Activated naive CD8-positive, alpha-beta T cell treated with anti-CD3 and anti-CD28 coated beads for 36 hours (primary cell): ENCODE data around the gene YAE1. TPM values are rescaled to one million over a fixed set of nuclear protein-coding genes. Genes with fewer than 3 reads are reported as not detected.
A peak's percentile ranks its signal among the peaks of the same experiment; 100 is the strongest.

ENCODE experiments used
- DNase-seq: peaks from one replicate; pipeline ENCODE4 v3.0.0; 2021
- H3K27ac Mint-ChIP-seq: one replicate; pipeline ENCODE4 v1.8.0; 2022; ENCODE audit warnings: mild to moderate bottlenecking, moderate library complexity, mixed read lengths
- H3K27me3 Mint-ChIP-seq: one replicate; pipeline ENCODE4 v1.8.0; 2022; ENCODE audit warnings: mild to moderate bottlenecking, mixed read lengths
- H3K36me3 Mint-ChIP-seq: one replicate; pipeline ENCODE4 v1.8.0; 2021; ENCODE audit warnings: mild to moderate bottlenecking, mixed read lengths
- H3K4me1 Mint-ChIP-seq: one replicate; pipeline ENCODE4 v1.8.0; 2021; ENCODE audit warnings: mixed read lengths
- H3K4me3 Mint-ChIP-seq: one replicate; pipeline ENCODE4 v1.8.0; 2022; ENCODE audit warnings: mild to moderate bottlenecking, moderate library complexity, mixed read lengths
- H3K9me3 Mint-ChIP-seq: one replicate; pipeline ENCODE4 v1.8.0; 2022; ENCODE audit warnings: mixed read lengths
- total RNA-seq, 2 experiments: library from RNA; stranded (reverse); gene quantifications; one replicate each; pipeline ENCODE4 v1.2.3, GENCODE V29; 2021

The YAE1 gene
- total RNA-seq, 2 experiments from 2014 or later = 11.2 to 12.5 TPM

DNA sequence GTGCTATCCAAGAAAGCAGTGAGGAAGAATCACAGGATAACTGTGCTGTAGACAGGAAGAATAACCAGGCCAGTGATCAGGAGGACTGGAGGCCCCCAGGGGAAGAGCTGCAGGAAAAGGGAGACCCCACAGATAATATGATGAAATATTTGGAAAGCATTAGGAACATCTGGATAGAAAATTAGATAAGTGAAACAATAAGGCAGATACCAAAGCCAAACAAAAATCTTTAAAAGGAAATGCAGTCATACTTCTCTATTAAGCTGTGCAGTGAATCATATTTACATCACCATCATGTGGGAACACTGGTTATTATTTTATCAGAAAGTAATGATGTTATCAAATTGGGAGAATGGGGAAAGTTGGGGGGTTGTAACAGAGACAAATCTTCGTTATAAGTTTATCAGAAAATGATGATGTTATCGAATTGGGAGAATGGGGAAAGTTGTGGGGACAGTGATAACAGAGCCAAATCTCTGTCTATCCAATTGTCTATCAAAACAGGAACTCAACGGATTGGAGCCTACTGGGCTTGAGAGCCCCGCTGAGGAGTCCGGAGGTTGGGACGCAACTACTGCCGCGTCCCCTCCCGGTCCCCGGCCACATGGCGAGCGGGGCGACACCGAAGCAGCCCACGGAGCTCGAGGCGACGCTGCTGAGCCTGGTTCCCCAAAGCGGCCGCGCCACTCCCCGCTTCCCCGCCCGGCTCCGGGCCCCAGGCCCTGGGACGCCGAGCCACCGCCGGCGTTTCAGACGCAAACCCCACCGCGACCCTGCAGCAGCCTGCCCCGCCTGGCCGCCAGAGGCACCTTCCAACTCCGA lies 43.1 kb downstream of the YAE1 start:
- H3K9me3 Mint-ChIP-seq = no peaks in the 10 kb centered on the region

DNA sequence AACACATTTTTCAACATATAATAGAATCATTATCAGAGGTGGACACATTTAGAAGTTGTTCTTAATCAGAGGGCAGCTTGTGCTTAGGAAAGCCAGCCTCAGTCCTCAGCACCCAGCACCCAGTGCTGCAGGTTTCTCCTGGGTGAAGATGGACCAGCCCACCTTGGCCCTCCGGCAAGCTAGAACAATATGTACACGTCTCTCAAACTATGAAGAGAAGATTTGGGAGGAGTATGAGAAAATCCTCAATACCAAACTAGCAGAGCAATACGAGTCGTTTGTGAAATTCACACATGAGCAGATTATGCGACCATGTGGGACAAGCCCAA lies 43.7 kb downstream of the YAE1 start:
- H3K4me1 Mint-ChIP-seq = peaks cover 37% of the 10 kb centered on the region
- H3K27me3 Mint-ChIP-seq = peaks cover 17% of the 10 kb centered on the region
- H3K9me3 Mint-ChIP-seq = no peaks in the 10 kb centered on the region
- peak overlapping the region; percentile 58 for H3K4me3 Mint-ChIP-seq
- no peaks in the 10 kb centered on the region for H3K36me3 Mint-ChIP-seq
- DNase-seq = no peak
- peak overlapping the region; percentile 50 for H3K27ac Mint-ChIP-seq

More for the DNA sequence above, 43.1 kb downstream of the YAE1 start:
- H3K4me1 Mint-ChIP-seq = peaks cover 41% of the 10 kb centered on the region
- H3K4me3 Mint-ChIP-seq = peak overlapping the region; percentile 58
- peak; percentile 35 for DNase-seq
- peak overlapping the region; percentile 50 for H3K27ac Mint-ChIP-seq
- H3K36me3 Mint-ChIP-seq = no peaks in the 10 kb centered on the region
- peaks cover 16% of the 10 kb centered on the region for H3K27me3 Mint-ChIP-seq

DNA sequence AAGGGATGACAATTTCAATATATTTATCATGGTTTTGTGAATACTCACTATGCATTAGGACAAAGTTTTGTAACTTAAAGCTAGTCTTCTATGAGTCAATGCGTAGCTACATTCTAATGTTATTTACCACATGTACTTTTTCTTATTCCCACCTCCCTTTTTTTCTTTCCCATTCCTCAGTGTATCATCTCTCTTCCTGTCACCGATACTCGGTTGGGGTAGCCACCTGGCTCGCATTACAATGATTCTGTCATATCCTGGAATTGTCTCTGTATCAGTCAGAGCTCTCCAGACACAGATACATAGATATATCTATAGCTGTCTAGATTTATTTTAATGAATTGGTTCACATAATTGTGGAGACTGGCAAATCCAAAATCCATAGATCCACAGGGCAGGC lies 47.4 kb downstream of the YAE1 start:
- Mint-ChIP-seq H3K4me3 (no peak overlapping the region), H3K9me3 (no peaks in the 10 kb centered on the region), H3K27me3 (peaks cover 21% of the 10 kb centered on the region), H3K36me3 (no peaks in the 10 kb centered on the region), H3K4me1 (peaks cover 10% of the 10 kb centered on the region), H3K27ac (no peak overlapping the region)
- DNase-seq = no peak

DNA sequence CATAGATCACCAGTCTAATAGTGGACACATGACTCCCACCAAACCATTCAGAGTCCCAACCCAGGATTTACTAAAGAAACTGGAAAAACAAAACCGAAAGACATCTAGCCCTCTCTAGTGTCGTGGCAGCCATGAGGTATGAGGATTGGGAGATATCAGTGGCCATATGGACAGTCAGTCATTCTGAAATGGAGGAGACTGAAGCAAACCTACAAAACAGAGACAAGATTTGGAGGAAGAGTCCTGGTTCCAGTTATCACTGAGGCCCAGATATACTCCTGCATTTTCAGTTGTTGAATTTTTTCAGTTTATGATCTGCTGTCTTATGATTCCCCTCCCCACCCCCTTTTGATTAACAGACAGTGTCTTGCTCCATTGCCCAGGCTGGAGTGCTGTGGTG lies 48.1 kb downstream of the YAE1 start:
- no peaks in the 10 kb centered on the region for H3K9me3 Mint-ChIP-seq
- H3K27me3 Mint-ChIP-seq = peaks cover 21% of the 10 kb centered on the region
- peaks cover 4% of the 10 kb centered on the region for H3K4me1 Mint-ChIP-seq
- H3K36me3 Mint-ChIP-seq = no peaks in the 10 kb centered on the region
- H3K4me3 Mint-ChIP-seq = no peak overlapping the region
- DNase-seq = no peak
- H3K27ac Mint-ChIP-seq = no peak overlapping the region

DNA sequence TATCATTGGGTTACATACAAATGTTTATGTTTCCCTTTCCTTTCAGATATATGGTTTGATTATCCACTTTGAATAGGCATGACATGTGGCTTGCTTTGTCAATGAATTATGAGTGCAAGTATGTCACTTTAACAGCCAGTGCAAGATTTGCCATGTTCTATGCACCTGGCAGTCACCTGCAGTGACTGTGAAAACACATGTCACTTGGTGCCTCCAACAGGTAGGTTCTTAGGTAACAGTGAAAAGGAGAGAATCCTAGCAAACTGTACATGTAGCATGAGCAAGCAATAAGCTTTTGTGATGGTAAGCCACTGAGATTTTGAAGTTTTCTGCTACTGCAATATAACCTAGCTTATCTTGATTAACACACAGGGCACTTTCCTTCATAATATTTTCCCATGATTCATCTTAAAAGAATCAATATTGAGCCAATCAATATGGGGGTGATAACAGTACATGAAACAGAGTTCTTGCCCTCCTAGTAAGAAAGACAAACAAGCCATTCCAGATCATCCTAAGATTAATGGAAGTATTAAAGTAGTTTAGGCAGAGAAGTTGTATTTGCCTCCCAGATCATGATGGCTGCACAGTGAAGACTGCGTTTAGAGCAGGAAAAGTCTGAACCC lies 49.3 kb downstream of the YAE1 start:
- H3K36me3 Mint-ChIP-seq = peaks cover under 1% of the 10 kb centered on the region
- H3K4me1 Mint-ChIP-seq = no peaks in the 10 kb centered on the region
- H3K4me3 Mint-ChIP-seq = no peak overlapping the region
- H3K27me3 Mint-ChIP-seq = peaks cover 16% of the 10 kb centered on the region
- H3K27ac Mint-ChIP-seq = no peak overlapping the region
- H3K9me3 Mint-ChIP-seq = no peaks in the 10 kb centered on the region
- DNase-seq = no peak

DNA sequence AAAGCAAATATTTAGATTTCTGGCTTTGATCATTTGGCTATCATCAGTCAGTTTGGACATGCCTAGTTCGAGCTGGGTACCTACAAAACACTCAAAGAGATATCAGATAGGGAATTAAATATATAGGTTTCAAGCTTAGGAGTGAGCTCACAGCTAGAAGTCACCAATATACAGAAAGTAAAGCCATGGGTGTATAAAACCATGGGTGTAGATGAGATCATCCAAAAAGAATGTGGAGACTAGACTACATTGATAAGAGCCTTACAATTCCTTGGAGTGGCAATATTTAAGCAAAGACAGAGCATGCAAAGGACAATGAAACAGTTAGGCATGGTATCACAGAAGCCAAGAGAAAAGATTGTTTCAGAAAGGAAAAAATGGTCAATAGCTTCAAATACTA lies 49.9 kb downstream of the YAE1 start:
- H3K4me1 Mint-ChIP-seq = no peaks in the 10 kb centered on the region
- no peak for DNase-seq
- H3K27ac Mint-ChIP-seq = no peak overlapping the region
- H3K27me3 Mint-ChIP-seq = peaks cover 16% of the 10 kb centered on the region
- no peaks in the 10 kb centered on the region for H3K9me3 Mint-ChIP-seq
- peaks cover 2% of the 10 kb centered on the region for H3K36me3 Mint-ChIP-seq
- H3K4me3 Mint-ChIP-seq = no peak overlapping the region

DNA sequence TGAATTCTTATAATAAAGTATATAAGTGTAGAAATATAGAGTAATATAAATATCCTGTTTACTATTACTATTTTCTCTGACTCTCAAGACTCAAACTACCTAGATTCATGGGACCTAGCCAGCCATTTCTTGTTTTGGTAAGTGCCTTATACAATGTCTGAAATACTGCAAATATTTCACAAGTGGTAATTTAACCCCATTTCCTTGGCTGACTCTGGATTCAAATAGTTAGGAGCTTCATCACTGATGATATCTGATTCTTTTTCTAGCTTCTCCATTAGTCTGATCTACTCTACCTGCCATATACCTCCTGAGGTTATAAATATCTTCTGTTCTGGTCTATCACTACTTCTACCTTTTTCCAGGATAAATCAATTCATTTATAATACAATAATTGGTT lies 50.8 kb downstream of the YAE1 start:
- H3K9me3 Mint-ChIP-seq = no peaks in the 10 kb centered on the region
- peaks cover 3% of the 10 kb centered on the region for H3K4me1 Mint-ChIP-seq
- no peak overlapping the region for H3K27ac Mint-ChIP-seq
- H3K4me3 Mint-ChIP-seq = no peak overlapping the region
- H3K27me3 Mint-ChIP-seq = peaks cover 16% of the 10 kb centered on the region
- H3K36me3 Mint-ChIP-seq = peaks cover 4% of the 10 kb centered on the region
- DNase-seq = no peak

DNA sequence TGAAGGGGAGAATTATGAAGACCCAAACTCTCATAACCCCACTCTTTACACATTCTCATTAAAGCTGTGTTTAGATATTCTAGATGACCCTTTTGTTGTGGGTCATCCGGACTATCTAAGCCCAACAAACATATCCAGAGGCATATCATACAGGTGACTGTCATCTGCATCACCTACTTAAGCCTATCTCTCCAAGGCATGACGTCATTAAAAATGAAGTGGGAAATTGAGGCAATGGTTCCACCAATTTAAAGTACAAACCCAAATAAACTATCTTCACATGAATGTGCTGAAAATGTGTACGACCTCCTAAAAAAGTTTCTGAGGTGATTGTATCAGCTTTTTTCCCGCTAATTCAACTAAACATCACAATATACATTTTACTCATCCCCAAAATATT lies 52.7 kb downstream of the YAE1 start:
- Mint-ChIP-seq H3K27me3 (peaks cover 9% of the 10 kb centered on the region), H3K4me3 (no peak overlapping the region), H3K9me3 (no peaks in the 10 kb centered on the region), H3K4me1 (peaks cover 9% of the 10 kb centered on the region), H3K27ac (no peak overlapping the region), H3K36me3 (peaks cover 9% of the 10 kb centered on the region)
- DNase-seq = no peak

DNA sequence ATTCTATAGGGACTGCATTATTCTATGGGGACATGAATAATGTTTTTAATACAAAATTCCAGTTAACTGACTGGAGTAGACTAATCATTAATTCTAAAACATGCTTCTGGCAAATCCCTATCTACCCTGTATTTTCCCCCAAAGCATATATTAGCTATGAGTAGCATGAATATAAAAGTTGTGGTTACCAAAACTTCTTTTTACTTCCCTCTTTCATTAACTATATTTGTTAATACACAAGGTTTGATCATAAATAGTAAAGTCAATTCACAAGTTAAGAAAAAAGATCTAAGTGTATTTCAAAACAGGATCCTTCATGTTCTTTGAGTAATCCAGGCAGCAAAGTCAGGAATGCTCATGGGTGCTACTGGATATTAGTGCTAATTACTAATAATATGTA lies 54.3 kb downstream of the YAE1 start:
- H3K27ac Mint-ChIP-seq = no peak overlapping the region
- peaks cover 4% of the 10 kb centered on the region for H3K27me3 Mint-ChIP-seq
- H3K36me3 Mint-ChIP-seq = peaks cover 9% of the 10 kb centered on the region
- DNase-seq = no peak
- no peak overlapping the region for H3K4me3 Mint-ChIP-seq
- peaks cover 19% of the 10 kb centered on the region for H3K4me1 Mint-ChIP-seq
- no peaks in the 10 kb centered on the region for H3K9me3 Mint-ChIP-seq

DNA sequence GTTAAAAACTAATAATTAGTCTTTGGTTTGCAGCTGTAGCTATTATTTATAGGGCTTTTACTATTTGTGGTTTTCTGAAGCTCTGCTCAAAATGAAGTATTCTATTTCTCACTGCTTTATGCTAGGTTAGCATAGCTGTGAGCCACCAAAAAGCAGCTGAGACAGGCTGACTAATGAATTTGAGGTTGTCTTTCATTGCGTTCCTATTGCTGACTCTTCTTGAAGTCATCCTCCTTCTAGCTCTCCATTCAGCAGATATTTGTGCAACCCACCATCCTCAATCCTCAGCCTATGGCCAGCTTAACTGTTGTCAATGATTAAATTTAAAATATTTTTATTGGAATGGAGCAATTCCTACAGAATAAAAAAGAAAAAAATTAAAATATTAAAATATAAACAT lies 55.1 kb downstream of the YAE1 start:
- Mint-ChIP-seq H3K27ac (no peak overlapping the region), H3K27me3 (no peaks in the 10 kb centered on the region), H3K4me1 (peaks cover 25% of the 10 kb centered on the region), H3K9me3 (no peaks in the 10 kb centered on the region), H3K36me3 (peaks cover 11% of the 10 kb centered on the region), H3K4me3 (no peak overlapping the region)
- DNase-seq = no peak

DNA sequence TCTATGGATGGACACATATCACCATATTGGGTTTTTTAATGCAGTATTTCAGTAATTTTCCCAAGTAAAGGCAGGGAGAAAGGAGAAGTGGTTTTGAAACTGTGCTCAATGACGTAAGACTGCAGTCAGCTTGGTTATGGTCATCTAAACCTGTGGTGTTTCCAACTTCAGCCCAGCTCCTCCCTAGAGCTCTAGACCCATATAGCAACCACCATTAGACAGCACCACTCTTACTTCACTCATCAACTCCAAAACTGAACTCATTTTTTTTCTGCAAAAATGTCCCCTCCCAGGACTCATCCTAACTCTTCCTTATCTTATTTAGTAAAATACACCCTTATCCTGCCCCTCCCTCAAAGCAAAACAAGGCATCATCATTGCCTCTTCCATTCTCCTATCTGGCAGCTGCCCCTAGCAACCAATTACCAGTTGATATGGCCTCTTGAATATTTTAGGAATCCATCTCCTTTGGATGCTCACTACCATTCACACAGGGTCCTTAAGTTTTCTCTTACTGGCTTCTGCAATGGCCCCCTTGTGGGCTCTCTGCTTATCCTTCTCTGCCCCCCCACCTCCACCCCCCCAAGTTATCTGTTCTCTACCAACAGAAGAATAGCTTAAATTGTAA lies 55.7 kb downstream of the YAE1 start:
- H3K9me3 Mint-ChIP-seq = no peaks in the 10 kb centered on the region
- no peaks in the 10 kb centered on the region for H3K27me3 Mint-ChIP-seq
- DNase-seq = no peak
- H3K4me1 Mint-ChIP-seq = peaks cover 31% of the 10 kb centered on the region
- H3K4me3 Mint-ChIP-seq = peak overlapping the region; percentile 83
- H3K27ac Mint-ChIP-seq = peak overlapping the region; percentile 90
- H3K36me3 Mint-ChIP-seq = peaks cover 11% of the 10 kb centered on the region

Other genes with a start within 250 kb of the YAE1 start
- gene RALA, start 57.2 kb downstream of the YAE1 start, total RNA-seq = 10 to 100 TPM; 38.0 to 40.6 TPM